CD14-positive monocyte (primary cell): Measurements from ENCODE around the gene GSTM3. TPM values are rescaled to one million over a fixed set of nuclear protein-coding genes. Genes with fewer than 3 reads are reported as not detected.

Experiments used
- DNase-seq, 3 donors: peaks; one replicate each; pipeline ENCODE4 v3.0.0-alpha.2; 2011 to 2022
- H2AFZ ChIP-seq: 2 replicates; pipeline ENCODE4 v1.6.0; 2012; ENCODE audit warnings: mild to moderate bottlenecking, low read depth, low read length, inconsistent platforms; ENCODE audit not compliant: insufficient read depth, poor library complexity, severe bottlenecking
- H3K27ac ChIP-seq, 2 donors: 1 replicate in 1 of 2; 2 replicates in 1 of 2; pipeline ENCODE4 v1.5.1; 2012 to 2013; ENCODE audit warnings: low read length in 2 of 2, control low read depth in 1 of 2, inconsistent platforms in 1 of 2, low read depth in 1 of 2, mild to moderate bottlenecking in 1 of 2
- H3K27me3 ChIP-seq, 2 donors: one replicate each; pipeline versions ENCODE4 v1.6.0 to v1.6.1; 2011 to 2013; ENCODE audit warnings: low read length in 2 of 2; ENCODE audit not compliant: control insufficient read depth in 2 of 2, insufficient read depth in 2 of 2
- H3K36me3 ChIP-seq, 2 donors: replicated peaks in 1 of 2; 1 replicate in 1 of 2; 2 replicates in 1 of 2; pipeline versions ENCODE4 v1.5.1 to v1.6.1; 2012 to 2013; ENCODE audit warnings: low read length in 2 of 2, control low read depth in 1 of 2, inconsistent platforms in 1 of 2, mild to moderate bottlenecking in 1 of 2; ENCODE audit not compliant: insufficient read depth in 2 of 2, control insufficient read depth in 1 of 2
- H3K4me1 ChIP-seq, 2 donors: 1 replicate in 1 of 2; 2 replicates in 1 of 2; pipeline versions ENCODE4 v1.5.1 to v1.6.1; 2012 to 2013; ENCODE audit warnings: low read length in 2 of 2, control low read depth in 1 of 2, inconsistent platforms in 1 of 2, mild to moderate bottlenecking in 1 of 2, moderate library complexity in 1 of 2; ENCODE audit not compliant: insufficient read depth in 2 of 2, control insufficient read depth in 1 of 2
- H3K4me2 ChIP-seq: replicated peaks from 2 replicates; pipeline ENCODE3; 2012; ENCODE audit warnings: low read length, moderate library complexity, mild to moderate bottlenecking; ENCODE audit not compliant: poor library complexity, severe bottlenecking; ENCODE audit errors: extremely low read depth
- H3K4me3 ChIP-seq, 3 experiments: fragments of 200-600 bp in 1 of 3; sonication (generic) in 1 of 3; replicated peaks in 1 of 3; 1 replicate in 2 of 3; 2 replicates in 1 of 3; pipeline ENCODE4 v1.5.1; 2011 to 2013; ENCODE audit warnings: low read length in 3 of 3, mild to moderate bottlenecking in 3 of 3, control low read depth in 2 of 3, low read depth in 2 of 3, inconsistent platforms in 1 of 3, moderate library complexity in 1 of 3
- H3K79me2 ChIP-seq: 2 replicates; pipeline ENCODE4 v1.6.0; 2012; ENCODE audit warnings: mild to moderate bottlenecking, control low read depth, inconsistent platforms, low read length, moderate library complexity; ENCODE audit not compliant: insufficient read depth
- H3K9ac ChIP-seq: 2 replicates; pipeline ENCODE4 v1.6.0; 2017; ENCODE audit warnings: low read length, mild to moderate bottlenecking; ENCODE audit not compliant: insufficient read depth, poor library complexity, severe bottlenecking
- H3K9me3 ChIP-seq, 2 donors: replicated peaks in 1 of 2; 1 replicate in 1 of 2; 2 replicates in 1 of 2; pipeline versions ENCODE4 v1.5.1 to v1.6.1; 2012 to 2013; ENCODE audit warnings: low read length in 2 of 2, control low read depth in 1 of 2; ENCODE audit not compliant: control insufficient read depth in 1 of 2, insufficient read depth in 1 of 2
- H4K20me1 ChIP-seq: 2 replicates; pipeline ENCODE4 v1.6.0; 2012; ENCODE audit warnings: mild to moderate bottlenecking, low read length, control low read depth, moderate library complexity; ENCODE audit not compliant: insufficient read depth
- H3K27ac Mint-ChIP-seq, 7 donors: one replicate each; pipeline ENCODE4 v1.8.0; 2020; ENCODE audit warnings: mild to moderate bottlenecking in 7 of 7, mixed read lengths in 7 of 7, moderate library complexity in 6 of 7, inconsistent platforms in 2 of 7
- H3K27me3 Mint-ChIP-seq, 3 donors: one replicate each; pipeline ENCODE4 v1.8.0; 2021 to 2022; ENCODE audit warnings: low read depth in 3 of 3, mild to moderate bottlenecking in 3 of 3, mixed read lengths in 3 of 3, moderate library complexity in 3 of 3, inconsistent platforms in 1 of 3
- H3K36me3 Mint-ChIP-seq, 2 donors: one replicate each; pipeline ENCODE4 v1.8.0; 2020; ENCODE audit warnings: mixed read lengths in 2 of 2, inconsistent platforms in 1 of 2, mild to moderate bottlenecking in 1 of 2
- H3K4me1 Mint-ChIP-seq: one replicate; pipeline ENCODE4 v1.8.0; 2020; ENCODE audit warnings: mild to moderate bottlenecking, mixed read lengths
- H3K4me3 Mint-ChIP-seq, 2 donors: one replicate each; pipeline ENCODE4 v1.8.0; 2020; ENCODE audit warnings: mild to moderate bottlenecking in 2 of 2, mixed read lengths in 2 of 2, moderate library complexity in 1 of 2
- H3K9me3 Mint-ChIP-seq, 7 donors: one replicate each; pipeline ENCODE4 v1.8.0; 2020 to 2022; ENCODE audit warnings: mixed read lengths in 7 of 7, mild to moderate bottlenecking in 6 of 7, moderate library complexity in 6 of 7, inconsistent platforms in 2 of 7
- CTCF ChIP-seq: fragments of 200-600 bp; IDR thresholded peaks from one replicate; pipeline ENCODE4 v1.8.0; 2022; ENCODE audit warnings: antibody characterized with exemption, mild to moderate bottlenecking
- WGBS: methylation state at CpG from one replicate; pipeline ENCODE4 v1.1.5; 2013; ENCODE audit warnings: missing lambda C conversion rate; ENCODE audit not compliant: insufficient coverage; 5-methylcytosine and 5-hydroxymethylcytosine counted together
- intact Hi-C, 2 donors: fragments of 100-400 bp; cut with micrococcal nuclease; formaldehyde crosslinking; loops; one replicate each; pipeline versions ENCODE4 v1.15.0 to v1.15.1; 2023
- polyA plus RNA-seq, 3 donors: library from polyadenylated mRNA; depleted of rRNA in 1 of 3; unstranded in 2 of 3; stranded (reverse) in 1 of 3; fragments of 300-500 nt in 2 of 3; fragments of >200 nt in 1 of 3; fragmentation: Illumina TruSeq in 2 of 3; gene quantifications; 1 replicate in 2 of 3; 2 replicates in 1 of 3; pipeline ENCODE4 v1.2.3, GENCODE V29; 2012 to 2021

The GSTM3 gene
- polyA plus RNA-seq, 3 donors: 0.69 to 3.2 (median 2.8) TPM

GRCh38 chr1:109719337-109719837 lies 21.5 kb downstream of the GSTM3 start:
- no peak overlapping the region for H3K4me2 ChIP-seq
- H3K9me3 ChIP-seq: no peaks in the 10 kb centered on the region
- H4K20me1 ChIP-seq: no peaks in the 10 kb centered on the region
- H3K27me3 ChIP-seq: no peaks in the 10 kb centered on the region
- no peak overlapping the region for H3K9ac ChIP-seq
- Mint-ChIP-seq H3K27ac (no peak overlapping the region), H3K27me3 (peaks cover 0 to 3% (median 2%) of the 10 kb centered on the region in 3 donors), H3K36me3 (no peaks in the 10 kb centered on the region), H3K4me3 (no peak overlapping the region), H3K4me1 (peaks cover 7% of the 10 kb centered on the region), H3K9me3 (peaks cover 0 to 2% (median 0%) of the 10 kb centered on the region in 7 donors)
- TF ChIP-seq CTCF: no peak
- H3K36me3 ChIP-seq: no peaks in the 10 kb centered on the region
- H3K4me1 ChIP-seq: no peaks in the 10 kb centered on the region
- H3K79me2 ChIP-seq: no peaks in the 10 kb centered on the region
- no peak overlapping the region for H3K4me3 ChIP-seq
- 20% methylated on average over 1 of the region's 5 CpGs for WGBS
- H2AFZ ChIP-seq: no peak overlapping the region
- no peak for DNase-seq
- no peak overlapping the region for H3K27ac ChIP-seq
- intact Hi-C loops: no loop called here

- WGBS: 89% methylated on average over 2 of the region's 2 CpGs
- intact Hi-C loops: no loop called here
- no peak overlapping the region for H3K4me3 Mint-ChIP-seq
- no peaks in the 10 kb centered on the region for H3K36me3 Mint-ChIP-seq
- H3K27ac Mint-ChIP-seq: no peak overlapping the region
- Histone ChIP-seq H3K36me3 (no peaks in the 10 kb centered on the region), H3K4me3 (no peak overlapping the region), H2AFZ (no peak overlapping the region), H3K27ac (no peak overlapping the region), H3K4me2 (no peak overlapping the region), H3K9me3 (no peaks in the 10 kb centered on the region), H3K79me2 (no peaks in the 10 kb centered on the region), H3K27me3 (no peaks in the 10 kb centered on the region), H3K4me1 (no peaks in the 10 kb centered on the region), H3K9ac (no peak overlapping the region), H4K20me1 (no peaks in the 10 kb centered on the region)
- peaks cover 0 to 2% (median 0%) of the 10 kb centered on the region in 7 donors for H3K9me3 Mint-ChIP-seq
- TF ChIP-seq CTCF: no peak
- H3K4me1 Mint-ChIP-seq: peaks cover 7% of the 10 kb centered on the region
- peaks cover 0 to 3% (median 2%) of the 10 kb centered on the region in 3 donors for H3K27me3 Mint-ChIP-seq
- no peak for DNase-seq
Measured at GRCh38 chr1:109718495-109718894, 22.3 kb downstream of the GSTM3 start.
